Measurements from ENCODE around the gene FOXP2. TPM values are rescaled to one million over a fixed set of nuclear protein-coding genes. Genes with fewer than 3 reads are reported as not detected.

FOXP2 gene
- total RNA-seq, 4 donors from 2014 or later = 42.3 to 83.7 (median 50.7) TPM

DNA sequence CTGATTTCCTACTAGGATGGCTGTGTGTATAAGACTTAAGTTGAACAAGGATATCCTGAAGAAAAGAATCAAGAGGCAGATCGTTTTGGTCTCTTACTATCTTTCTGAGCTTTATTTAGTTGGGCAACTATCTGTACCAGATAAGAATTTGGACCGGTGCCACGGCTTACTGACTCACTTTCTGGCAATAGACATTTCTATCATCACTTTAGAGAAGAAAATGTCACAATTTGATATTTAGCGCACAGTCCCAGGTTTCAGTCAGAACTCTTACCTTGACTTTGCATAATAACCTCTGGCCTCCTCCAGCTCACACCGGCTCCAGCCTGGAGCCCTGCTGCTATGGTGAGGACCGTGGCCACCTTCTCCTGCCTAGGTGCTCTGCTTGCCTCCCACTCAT is 289.1 kb downstream of the FOXP2 start:
- H3K9me3 ChIP-seq = no peaks in the 10 kb centered on the region
- TF ChIP-seq, protein P1, sequence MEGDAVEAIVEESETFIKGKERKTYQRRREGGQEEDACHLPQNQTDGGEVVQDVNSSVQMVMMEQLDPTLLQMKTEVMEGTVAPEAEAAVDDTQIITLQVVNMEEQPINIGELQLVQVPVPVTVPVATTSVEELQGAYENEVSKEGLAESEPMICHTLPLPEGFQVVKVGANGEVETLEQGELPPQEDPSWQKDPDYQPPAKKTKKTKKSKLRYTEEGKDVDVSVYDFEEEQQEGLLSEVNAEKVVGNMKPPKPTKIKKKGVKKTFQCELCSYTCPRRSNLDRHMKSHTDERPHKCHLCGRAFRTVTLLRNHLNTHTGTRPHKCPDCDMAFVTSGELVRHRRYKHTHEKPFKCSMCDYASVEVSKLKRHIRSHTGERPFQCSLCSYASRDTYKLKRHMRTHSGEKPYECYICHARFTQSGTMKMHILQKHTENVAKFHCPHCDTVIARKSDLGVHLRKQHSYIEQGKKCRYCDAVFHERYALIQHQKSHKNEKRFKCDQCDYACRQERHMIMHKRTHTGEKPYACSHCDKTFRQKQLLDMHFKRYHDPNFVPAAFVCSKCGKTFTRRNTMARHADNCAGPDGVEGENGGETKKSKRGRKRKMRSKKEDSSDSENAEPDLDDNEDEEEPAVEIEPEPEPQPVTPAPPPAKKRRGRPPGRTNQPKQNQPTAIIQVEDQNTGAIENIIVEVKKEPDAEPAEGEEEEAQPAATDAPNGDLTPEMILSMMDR (IDR thresholded peaks at IDR 0.05) = no peak
- TF ChIP-seq POLR2A (IDR thresholded peaks at IDR 0.05) = no peak
- no peak for TF ChIP-seq POLR2AphosphoS5 (IDR thresholded peaks at IDR 0.05)
- 67 to 79% methylated on average over 3 to 6 of the region's 6 CpGs for WGBS, 2 donors (ENCODE audit: low coverage in 1 of 2)
- H3K4me1 ChIP-seq = no peaks in the 10 kb centered on the region
- H3K4me3 ChIP-seq = no peak overlapping the region
- H3K27ac ChIP-seq = no peak overlapping the region
- no peaks in the 10 kb centered on the region for H3K36me3 ChIP-seq
- H3K27me3 ChIP-seq = no peaks in the 10 kb centered on the region
- peak; percentile 7 for ATAC-seq

DNA sequence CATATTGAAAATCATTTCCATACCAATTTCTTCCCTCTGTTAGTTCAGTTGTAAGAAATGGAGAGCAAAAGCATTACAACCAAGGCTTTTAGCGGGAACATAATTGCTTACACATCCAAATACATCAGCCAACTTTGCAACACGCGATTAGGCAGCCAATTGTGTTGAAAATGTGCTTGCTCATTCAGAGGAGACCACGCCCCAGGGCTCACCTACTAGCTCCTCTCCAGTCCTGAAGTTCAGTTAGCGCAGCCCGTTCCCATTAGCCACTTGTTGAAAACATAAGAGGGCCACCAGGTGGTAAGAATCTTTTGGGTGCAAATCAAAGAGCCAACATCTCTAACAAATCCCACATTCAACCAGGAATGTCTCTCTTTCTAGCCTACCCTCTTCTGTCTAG is 294.0 kb downstream of the FOXP2 start:
- no peak overlapping the region for H3K27ac ChIP-seq
- ATAC-seq = no peak
- H3K4me1 ChIP-seq = no peaks in the 10 kb centered on the region
- no peak for TF ChIP-seq POLR2A (IDR thresholded peaks at IDR 0.05)
- TF ChIP-seq, protein P1 (IDR thresholded peaks at IDR 0.05) = no peak
- TF ChIP-seq POLR2AphosphoS5 (IDR thresholded peaks at IDR 0.05) = no peak
- TF ChIP-seq EP300 (IDR thresholded peaks at IDR 0.05) = no peak
- no peaks in the 10 kb centered on the region for H3K27me3 ChIP-seq
- WGBS, 2 donors (ENCODE audit: low coverage in 1 of 2) = 87% methylated on average over 3 to 6 of the region's 6 CpGs
- H3K9me3 ChIP-seq = no peaks in the 10 kb centered on the region
- H3K4me3 ChIP-seq = no peak overlapping the region
- no peaks in the 10 kb centered on the region for H3K36me3 ChIP-seq

DNA sequence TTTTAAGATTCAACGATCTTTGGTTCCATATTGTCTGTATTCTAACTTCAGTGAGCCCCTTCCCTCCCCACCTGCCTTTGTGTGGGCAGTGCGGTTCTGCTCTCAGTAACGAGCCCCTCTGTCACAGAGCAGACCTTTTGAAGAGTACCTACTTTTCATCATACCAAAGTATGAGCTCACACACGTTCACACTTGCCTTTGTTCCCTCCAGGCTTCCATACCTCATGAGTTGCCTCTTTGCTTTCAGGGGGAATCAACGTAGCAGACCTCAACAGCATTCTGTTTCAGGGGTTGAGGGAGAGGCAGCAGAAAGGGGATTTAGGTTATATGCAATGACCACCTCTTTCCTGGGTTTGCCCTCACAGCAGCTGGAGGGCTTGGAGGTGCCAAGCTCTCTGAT is 295.9 kb downstream of the FOXP2 start:
- H3K27me3 ChIP-seq = no peaks in the 10 kb centered on the region
- WGBS, 2 donors (ENCODE audit: low coverage in 1 of 2) = 89 to 92% methylated on average over 3 to 5 of the region's 5 CpGs
- TF ChIP-seq EP300 (IDR thresholded peaks at IDR 0.05) (no peak), POLR2A (IDR thresholded peaks at IDR 0.05) (no peak), POLR2AphosphoS5 (IDR thresholded peaks at IDR 0.05) (no peak)
- TF ChIP-seq, protein P1 (IDR thresholded peaks at IDR 0.05) = no peak
- no peaks in the 10 kb centered on the region for H3K36me3 ChIP-seq
- no peak overlapping the region for H3K27ac ChIP-seq
- ATAC-seq = no peak
- H3K4me3 ChIP-seq = no peak overlapping the region
- no peaks in the 10 kb centered on the region for H3K4me1 ChIP-seq
- no peaks in the 10 kb centered on the region for H3K9me3 ChIP-seq

DNA sequence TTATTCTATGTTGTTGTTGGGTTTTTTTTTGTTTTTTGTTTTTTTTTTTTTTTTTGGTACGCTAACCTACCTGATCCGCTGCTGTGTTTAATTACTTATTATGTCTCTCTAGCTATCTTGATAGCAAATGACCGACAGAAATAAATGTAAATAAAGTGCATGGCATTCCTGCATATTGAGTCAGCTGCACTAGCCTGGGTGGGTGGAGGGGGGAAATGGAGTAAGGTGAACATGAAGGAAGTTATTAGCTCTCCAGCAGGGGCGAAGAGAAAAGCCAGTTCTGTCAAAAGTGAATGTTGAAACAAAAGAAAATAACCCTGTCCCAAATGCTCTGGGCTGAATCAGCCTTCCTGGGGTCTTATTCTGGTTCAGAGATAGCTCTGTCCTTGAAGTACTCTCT is 296.6 kb downstream of the FOXP2 start:
- Histone ChIP-seq H3K36me3 (no peaks in the 10 kb centered on the region), H3K27me3 (no peaks in the 10 kb centered on the region), H3K4me1 (no peaks in the 10 kb centered on the region), H3K4me3 (no peak overlapping the region), H3K9me3 (no peaks in the 10 kb centered on the region), H3K27ac (no peak overlapping the region)
- WGBS, 2 donors (ENCODE audit: low coverage in 1 of 2) = 79 to 100% methylated on average over 2 to 4 of the region's 4 CpGs
- no peak for ATAC-seq
- no peak for TF ChIP-seq POLR2AphosphoS5 (IDR thresholded peaks at IDR 0.05)
- TF ChIP-seq, protein P1 (IDR thresholded peaks at IDR 0.05) = no peak
- TF ChIP-seq EP300 (IDR thresholded peaks at IDR 0.05) = no peak
- no peak for TF ChIP-seq POLR2A (IDR thresholded peaks at IDR 0.05)

DNA sequence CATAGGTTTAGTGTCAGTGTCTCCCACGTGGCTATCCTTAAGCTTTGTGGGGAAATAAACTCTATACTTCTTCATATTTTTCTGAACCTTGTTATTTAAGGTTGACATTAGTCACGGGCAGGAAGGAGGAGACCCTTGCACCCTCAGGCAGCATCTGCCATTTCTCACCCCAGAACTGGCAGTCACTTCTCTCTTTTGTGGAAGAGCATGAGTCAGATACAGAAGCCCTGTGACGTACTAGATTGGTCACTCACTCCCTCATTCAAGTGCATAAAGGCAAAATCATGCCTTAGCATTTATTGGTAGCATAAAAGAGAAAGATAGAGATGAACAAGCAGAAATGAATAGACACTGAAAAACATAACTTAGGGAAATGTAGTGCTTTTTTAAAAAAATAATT is 301.3 kb downstream of the FOXP2 start:
- WGBS, 2 donors (ENCODE audit: low coverage in 1 of 2) = 27% methylated on average over 3 of the region's 3 CpGs; no CpG with 5 or more reads in 1 of the 2 donors
- Histone ChIP-seq H3K36me3 (no peaks in the 10 kb centered on the region), H3K9me3 (no peaks in the 10 kb centered on the region), H3K27me3 (no peaks in the 10 kb centered on the region), H3K27ac (no peak overlapping the region), H3K4me3 (no peak overlapping the region), H3K4me1 (no peaks in the 10 kb centered on the region)
- no peak for ATAC-seq
- TF ChIP-seq POLR2AphosphoS5 (IDR thresholded peaks at IDR 0.05) (no peak), EP300 (IDR thresholded peaks at IDR 0.05) (no peak), POLR2A (IDR thresholded peaks at IDR 0.05) (no peak)
- TF ChIP-seq, protein P1 (IDR thresholded peaks at IDR 0.05) = no peak

Measured in gastroesophageal sphincter (tissue), 4 donors.